Large intestine (tissue), 3 donors: ENCODE measurements around the gene SERF2. TPM values are rescaled to one million over a fixed set of nuclear protein-coding genes. Genes with fewer than 3 reads are reported as not detected.
"Not testable (repeated sequence)": the region's sequence is repeated elsewhere in the genome, so short reads cannot be mapped to it uniquely, and the experiment has no call there.

Source experiments
- DNase-seq, 2 donors: peaks; one replicate each; pipeline versions ENCODE4 v3.0.0 to v3.0.0-alpha.2; 2013
- H3K27ac ChIP-seq: one replicate; pipeline ENCODE4 v1.5.1; 2013; ENCODE audit warnings: low read length
- H3K27me3 ChIP-seq: 2 replicates; pipeline ENCODE4 v1.6.1; 2013; ENCODE audit warnings: low read length; ENCODE audit not compliant: control insufficient read depth, insufficient read depth
- H3K36me3 ChIP-seq: 2 replicates; pipeline ENCODE4 v1.6.1; 2013; ENCODE audit warnings: low read length; ENCODE audit not compliant: control insufficient read depth, insufficient read depth
- H3K4me1 ChIP-seq: one replicate; pipeline ENCODE4 v1.6.1; 2013; ENCODE audit warnings: low read length; ENCODE audit not compliant: control insufficient read depth, insufficient read depth
- H3K4me3 ChIP-seq: one replicate; pipeline ENCODE4 v1.5.1; 2013; ENCODE audit warnings: low read length
- H3K9me3 ChIP-seq: one replicate; pipeline ENCODE4 v1.6.1; 2013; ENCODE audit warnings: mild to moderate bottlenecking, low read depth, low read length, moderate library complexity; ENCODE audit not compliant: control insufficient read depth
- WGBS: methylation state at CpG from one replicate; pipeline ENCODE4 v1.1.5; 2013; ENCODE audit warnings: low lambda C conversion rate; ENCODE audit not compliant: insufficient coverage; 5-methylcytosine and 5-hydroxymethylcytosine counted together
- polyA plus RNA-seq: library from polyadenylated mRNA; unstranded; fragments of 120-200 nt; gene quantifications from one replicate; pipeline ENCODE4 v1.2.1, GENCODE V29; 2013

The SERF2 gene
- polyA plus RNA-seq, 1 donor, result 720 TPM

DNA sequence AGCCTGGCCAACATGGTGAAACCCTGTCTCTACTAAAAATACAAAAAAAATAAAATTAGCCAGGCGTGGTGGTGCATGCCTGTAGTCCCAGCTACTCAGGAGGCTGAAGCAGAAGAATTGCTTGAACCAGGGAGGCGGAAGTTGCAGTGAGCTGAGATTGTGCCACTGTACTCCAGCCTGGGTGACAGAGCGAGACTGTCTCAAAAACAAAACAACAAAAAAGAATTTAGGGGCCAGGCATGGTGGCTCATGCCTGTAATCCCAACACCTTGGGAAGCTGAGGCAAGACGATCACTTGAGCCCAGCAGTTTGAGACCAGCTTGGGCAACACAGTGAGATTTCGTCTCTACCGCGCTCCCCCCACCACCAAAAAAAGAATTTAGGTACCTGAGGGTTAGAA, 10.6 kb downstream of the SERF2 start:
- Histone ChIP-seq H3K36me3 (peaks cover 54% of the 10 kb centered on the region), H3K4me1 (peaks cover 21% of the 10 kb centered on the region)
- not testable (repeated sequence) for H3K4me3 ChIP-seq, H3K9me3 ChIP-seq, H3K27ac ChIP-seq, H3K27me3 ChIP-seq, DNase-seq
- WGBS, result no CpG with 5 or more reads among the region's 7 CpGs

DNA sequence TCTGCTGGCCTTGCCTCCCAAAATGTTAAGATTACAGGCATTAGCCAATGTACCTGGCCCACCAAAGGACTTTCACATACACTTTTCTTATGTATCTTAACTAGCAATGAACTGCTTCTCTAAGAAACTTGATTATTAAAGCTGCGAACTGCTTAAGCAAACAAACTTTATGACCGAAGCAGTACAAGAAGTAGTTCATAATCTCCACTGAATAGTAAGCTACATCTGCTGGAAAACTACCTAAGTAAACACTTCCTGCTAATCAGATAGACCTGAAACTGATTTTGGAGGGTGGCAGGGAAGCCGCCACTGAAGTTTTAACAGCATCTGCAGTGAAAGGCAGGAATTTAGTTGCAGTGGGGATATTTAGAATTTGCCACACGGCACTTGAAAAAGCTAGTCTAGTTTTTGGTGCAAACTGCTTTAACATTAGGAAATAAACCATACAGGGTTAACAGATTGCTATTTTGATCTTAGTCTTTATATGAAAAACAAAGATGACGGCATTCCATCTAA, 16.4 kb downstream of the SERF2 start:
- Histone ChIP-seq H3K36me3 (peaks cover 83% of the 10 kb centered on the region), H3K4me1 (no peaks in the 10 kb centered on the region), H3K27ac (no peak overlapping the region), H3K4me3 (no peak overlapping the region), H3K9me3 (no peaks in the 10 kb centered on the region), H3K27me3 (no peaks in the 10 kb centered on the region)
- WGBS, result 80% methylated on average over 1 of the region's 5 CpGs
- no peak for DNase-seq

DNA sequence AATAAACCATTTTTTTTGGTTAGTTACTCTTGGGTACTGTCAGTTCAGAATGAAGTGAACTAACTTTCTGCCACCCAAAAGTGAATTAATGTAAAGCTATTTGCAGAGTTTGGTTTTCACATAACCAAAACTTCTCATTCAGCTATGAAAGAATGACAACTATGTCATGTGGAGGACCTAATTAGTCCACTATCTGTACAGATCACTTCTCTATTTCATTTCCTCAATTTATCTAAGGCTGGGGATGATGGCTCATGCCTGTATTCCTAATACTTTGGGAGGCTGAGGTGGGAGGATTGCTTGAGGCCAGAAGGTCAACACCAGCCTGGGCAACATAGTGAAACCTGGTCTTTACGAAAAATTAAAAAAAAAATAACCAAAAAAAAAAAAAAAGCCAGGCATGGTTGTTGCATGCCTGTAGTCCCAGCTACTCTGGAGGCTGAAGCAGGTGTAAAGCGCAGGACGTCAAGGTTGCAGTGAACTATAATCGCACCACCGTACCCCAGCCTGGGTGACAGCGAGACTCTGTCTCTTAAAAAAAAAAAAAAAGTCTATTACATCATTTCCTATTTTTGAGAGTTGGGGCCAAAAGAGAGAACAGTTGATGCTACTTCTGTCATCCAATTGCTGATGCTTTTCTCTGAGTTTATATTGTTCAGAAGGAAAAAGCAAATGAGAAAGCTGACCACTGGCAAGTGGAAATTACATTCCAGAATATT, 17.0 kb downstream of the SERF2 start:
- Histone ChIP-seq H3K4me1 (no peaks in the 10 kb centered on the region), H3K27me3 (no peaks in the 10 kb centered on the region), H3K36me3 (peaks cover 89% of the 10 kb centered on the region), H3K4me3 (no peak overlapping the region), H3K9me3 (no peaks in the 10 kb centered on the region), H3K27ac (no peak overlapping the region)
- 88% methylated on average over 3 of the region's 6 CpGs for WGBS
- no peak for DNase-seq

DNA sequence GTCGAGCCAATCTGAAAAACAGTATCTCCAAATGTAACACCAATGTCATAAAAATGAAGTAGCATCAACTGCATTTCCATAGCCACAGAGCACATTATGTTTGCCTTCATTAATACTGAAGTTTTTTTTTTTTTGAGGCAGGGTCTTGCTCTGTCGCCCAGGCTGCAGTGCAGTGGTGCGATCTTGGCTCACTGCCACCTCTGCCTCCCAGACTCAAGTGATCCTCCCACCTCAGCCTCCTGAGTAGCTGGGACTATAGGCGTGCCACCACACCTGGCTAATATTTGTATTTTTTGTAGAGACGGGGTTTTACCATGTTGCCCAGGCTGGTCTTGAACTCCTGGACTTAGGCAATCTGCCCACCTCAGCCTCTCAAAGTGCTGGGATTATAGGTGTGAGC, 22.9 kb downstream of the SERF2 start:
- not testable (repeated sequence) for H3K27ac ChIP-seq, H3K4me1 ChIP-seq, DNase-seq, H3K9me3 ChIP-seq, H3K27me3 ChIP-seq, H3K4me3 ChIP-seq
- WGBS, result no CpG with 5 or more reads among the region's 5 CpGs
- peaks cover 69% of the 10 kb centered on the region for H3K36me3 ChIP-seq

DNA sequence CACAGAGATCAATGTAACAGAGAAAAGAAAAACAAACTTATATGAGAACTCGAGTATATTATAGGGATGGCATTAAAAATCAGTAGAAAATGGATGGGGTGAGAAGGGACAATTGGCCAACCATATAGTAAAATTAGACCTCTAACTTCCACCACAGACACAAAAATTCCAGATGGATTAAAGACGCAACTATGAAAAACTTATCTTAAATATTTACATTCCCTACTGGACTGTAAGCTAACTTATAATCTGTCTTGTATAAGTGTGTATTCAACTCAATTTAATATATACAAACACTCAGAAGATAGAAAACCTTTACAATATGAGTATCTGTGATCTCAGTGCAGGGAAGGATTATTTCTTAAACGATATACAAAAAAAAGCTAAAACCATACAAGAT, 29.4 kb downstream of the SERF2 start:
- no peaks in the 10 kb centered on the region for H3K27me3 ChIP-seq
- no peak for DNase-seq
- no peaks in the 10 kb centered on the region for H3K9me3 ChIP-seq
- peaks cover 11% of the 10 kb centered on the region for H3K4me1 ChIP-seq
- H3K27ac ChIP-seq, result no peak overlapping the region
- H3K36me3 ChIP-seq, result peaks cover 11% of the 10 kb centered on the region
- no peak overlapping the region for H3K4me3 ChIP-seq
- 71% methylated on average over 2 of the region's 3 CpGs for WGBS

DNA sequence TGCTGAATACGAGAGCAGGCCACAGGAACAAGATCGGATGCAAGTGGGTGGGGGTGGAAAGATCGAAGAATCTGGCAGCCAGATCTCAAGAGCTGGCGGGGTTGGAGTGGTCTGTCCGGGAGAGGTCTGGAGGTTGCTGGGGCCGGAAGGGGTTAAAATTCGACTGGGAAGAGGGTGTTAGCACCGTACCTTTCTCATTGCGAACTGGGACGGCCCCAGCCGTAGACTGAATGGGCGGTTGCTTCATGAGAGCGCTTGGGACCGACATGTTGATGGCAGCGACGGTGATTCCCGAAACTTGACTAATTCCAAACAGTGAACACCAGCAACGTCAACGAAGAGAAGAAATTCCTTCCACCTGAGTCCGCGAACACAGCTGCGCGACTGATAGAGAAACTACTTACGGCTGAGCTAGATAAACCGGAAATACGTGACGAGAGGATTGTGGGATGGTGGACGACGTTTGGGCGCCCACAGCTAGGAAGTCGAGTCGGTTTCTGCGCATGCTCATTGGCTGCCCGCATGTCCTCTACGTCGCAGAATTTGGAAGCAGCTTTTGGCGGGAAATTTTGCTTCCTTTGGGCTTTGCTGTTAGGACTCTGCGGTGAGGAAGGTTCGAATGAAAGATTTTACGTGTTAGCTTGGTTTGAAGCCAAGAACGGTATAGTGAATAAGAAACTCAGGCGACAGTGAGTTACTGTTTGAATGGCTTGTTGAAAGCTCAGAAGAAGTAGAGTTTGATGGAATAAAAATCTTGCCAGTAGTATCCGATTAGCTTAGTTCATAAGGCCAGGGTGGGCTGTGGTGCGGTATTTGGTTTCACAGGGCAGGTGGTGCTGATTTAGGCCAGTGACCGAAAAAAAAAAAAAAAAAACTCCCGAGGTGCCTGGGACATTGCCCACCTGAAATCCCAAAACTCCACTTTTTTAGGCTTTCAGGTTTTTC, 32.5 kb downstream of the SERF2 start, which contains the start of gene MFAP1:
Gene MFAP1, minus strand, starts transcription at position 389 of the 945 bp plus-strand sequence. Its CDS starts 121 bp downstream, at position 268.
- Histone ChIP-seq H3K27me3 (no peaks in the 10 kb centered on the region), H3K9me3 (no peaks in the 10 kb centered on the region), H3K36me3 (no peaks in the 10 kb centered on the region), H3K27ac (peak within 1 kb of the TSS; percentile 87), H3K4me3 (peak within 1 kb of the TSS; percentile 94), H3K4me1 (peaks cover 11% of the 10 kb centered on the region)
- WGBS, result 10% methylated on average over 7 of the region's 46 CpGs
- peak; percentile 96 to 97 for DNase-seq

DNA sequence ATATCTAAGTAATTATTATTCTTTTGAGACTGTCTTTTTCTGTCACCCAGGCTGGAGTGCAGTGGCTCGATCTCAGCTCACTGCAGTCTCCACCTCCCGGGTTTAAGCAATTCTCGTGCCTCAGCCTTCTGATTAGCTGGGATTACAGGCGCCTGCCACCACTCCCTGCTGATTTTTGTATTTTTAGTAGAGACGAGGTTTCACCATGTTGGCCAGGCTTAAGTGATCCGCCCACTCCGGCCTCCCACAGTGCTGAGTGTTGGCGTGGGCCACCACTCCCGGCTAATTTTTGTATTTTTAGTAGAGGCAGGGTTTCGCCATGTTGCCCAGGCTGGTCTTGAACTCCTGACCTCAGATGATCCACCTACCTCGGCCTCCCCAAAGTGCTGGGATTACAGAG, 33.2 kb downstream of the SERF2 start:
- H3K9me3 ChIP-seq, result not testable (repeated sequence)
- WGBS, result no CpG with 5 or more reads among the region's 11 CpGs

DNA sequence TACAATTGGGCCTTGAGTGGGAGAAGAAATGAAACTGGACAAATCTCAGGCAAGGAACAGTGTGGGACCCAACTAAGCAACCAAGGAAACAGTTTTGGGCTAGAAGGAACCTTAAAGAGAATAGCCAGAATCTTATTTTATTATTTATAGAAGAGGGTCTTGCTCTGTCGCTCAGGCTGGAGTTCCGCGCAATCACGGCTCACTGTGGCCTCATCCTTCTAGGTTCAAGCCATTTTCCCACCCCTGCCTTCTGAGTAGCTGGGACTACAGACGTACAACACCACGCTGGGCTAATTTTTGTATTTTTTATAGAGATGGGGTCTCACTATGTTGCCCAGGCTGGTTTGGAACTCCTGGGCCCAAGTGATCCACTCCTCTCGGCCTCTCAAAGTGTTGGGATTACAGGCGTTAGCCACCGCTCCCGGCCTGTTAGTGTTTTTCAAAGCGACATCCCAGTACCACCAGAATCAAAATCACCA, 33.9 kb downstream of the SERF2 start:
- Histone ChIP-seq H3K4me1 (peaks cover 11% of the 10 kb centered on the region), H3K36me3 (no peaks in the 10 kb centered on the region), H3K9me3 (no peaks in the 10 kb centered on the region), H3K27me3 (no peaks in the 10 kb centered on the region), H3K4me3 (peak overlapping the region; percentile 52), H3K27ac (peak overlapping the region; percentile 19)
- no CpG with 5 or more reads among the region's 11 CpGs for WGBS
- no peak for DNase-seq

More for the DNA sequence above, 33.2 kb downstream of the SERF2 start:
- not testable (repeated sequence) for H3K27me3 ChIP-seq, DNase-seq, H3K36me3 ChIP-seq, H3K27ac ChIP-seq, H3K4me3 ChIP-seq
- peaks cover 11% of the 10 kb centered on the region for H3K4me1 ChIP-seq

DNA sequence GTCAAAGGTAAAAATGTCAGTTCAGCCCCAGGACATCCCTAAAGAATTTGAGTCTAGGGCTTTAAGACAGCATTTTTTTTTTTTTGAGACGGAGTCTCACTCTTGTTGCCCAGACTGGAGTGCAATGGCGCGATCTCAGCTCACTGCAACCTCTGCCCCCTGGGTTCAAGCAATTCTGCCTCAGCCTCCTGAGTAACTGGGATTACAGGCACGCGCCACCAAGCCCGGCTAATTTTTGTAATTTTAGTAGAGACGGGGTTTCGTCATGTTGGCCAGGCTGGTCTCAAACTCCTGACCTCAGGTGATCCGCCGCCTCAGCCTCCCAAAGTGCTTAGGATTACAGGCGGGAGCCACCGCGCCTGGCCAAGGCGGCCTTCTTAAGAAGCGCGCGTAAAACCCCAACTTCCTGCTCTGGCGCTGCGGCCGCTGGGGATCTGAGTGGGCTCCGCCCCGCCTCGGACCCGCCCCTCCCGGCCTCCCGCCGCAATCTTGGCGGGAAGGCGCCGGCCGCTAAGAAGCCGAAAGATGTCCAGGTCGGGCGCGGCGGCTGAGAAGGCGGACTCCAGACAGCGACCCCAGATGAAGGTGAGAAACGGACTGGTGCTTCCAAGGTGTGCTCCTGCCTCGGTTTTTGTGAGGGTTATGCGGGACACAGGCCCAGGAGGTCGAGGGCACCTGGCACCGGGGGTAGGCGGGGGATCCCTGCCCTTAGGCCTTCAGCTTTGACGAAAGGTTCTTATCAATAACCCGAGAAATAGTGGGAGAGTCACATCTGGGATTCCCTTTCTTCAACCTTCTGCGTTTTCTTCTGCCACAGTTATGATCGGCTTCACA, 34.6 kb downstream of the SERF2 start, which contains the start of gene WDR76:
Gene WDR76, plus strand, starts transcription at position 495 of the 834 bp plus-strand sequence. Its CDS starts 31 bp downstream, at position 526.
- Histone ChIP-seq H3K4me1 (peaks cover 11% of the 10 kb centered on the region), H3K27ac (peak within 1 kb of the TSS; percentile 46), H3K27me3 (no peaks in the 10 kb centered on the region), H3K9me3 (no peaks in the 10 kb centered on the region), H3K4me3 (peak within 1 kb of the TSS; percentile 52), H3K36me3 (no peaks in the 10 kb centered on the region)
- 0% methylated on average over 1 of the region's 48 CpGs for WGBS
- peak; percentile 74 to 84 for DNase-seq
